Calu3 (cell line): Measurements from ENCODE around the gene ENPP7. TPM values are rescaled to one million over a fixed set of nuclear protein-coding genes. Genes with fewer than 3 reads are reported as not detected.

Experiments used
- BruUV-seq: library from RNA; stranded (reverse); fragments of 400-500 nt; replicated peaks from 2 replicates; lab custom pipeline; 2021; lab: Mats Ljungman, UMichigan
- CTCF ChIA-PET: fragments of 300-600 bp; sonication (Branson Sonifier 250); formaldehyde crosslinking; loops from one replicate; lab custom pipeline; 2022; ENCODE audit warnings: antibody characterized with exemption; lab: Charles Lee
- DNase-seq: peaks from one replicate; pipeline ENCODE4 v3.0.0; 2022
- H3K27ac Mint-ChIP-seq: one replicate; pipeline ENCODE4 v1.8.0; 2022; ENCODE audit warnings: mixed read lengths; ENCODE audit not compliant: unreplicated experiment
- H3K27me3 Mint-ChIP-seq: one replicate; pipeline ENCODE4 v1.8.0; 2022; ENCODE audit warnings: mixed read lengths; ENCODE audit not compliant: unreplicated experiment
- H3K36me3 Mint-ChIP-seq: one replicate; pipeline ENCODE4 v1.8.0; 2022; ENCODE audit warnings: mild to moderate bottlenecking, moderate library complexity, mixed read lengths; ENCODE audit not compliant: insufficient read depth, unreplicated experiment
- H3K4me1 Mint-ChIP-seq: one replicate; pipeline ENCODE4 v1.8.0; 2022; ENCODE audit warnings: mild to moderate bottlenecking, low read depth, mixed read lengths; ENCODE audit not compliant: unreplicated experiment
- H3K4me3 Mint-ChIP-seq: one replicate; pipeline ENCODE4 v1.8.0; 2022; ENCODE audit warnings: mild to moderate bottlenecking, low read depth, moderate library complexity, mixed read lengths; ENCODE audit not compliant: unreplicated experiment
- H3K9me3 Mint-ChIP-seq: one replicate; pipeline ENCODE4 v1.8.0; 2022; ENCODE audit warnings: low read depth, mixed read lengths; ENCODE audit not compliant: unreplicated experiment
- CTCF ChIP-seq: fragments of 200-600 bp; IDR thresholded peaks from one replicate; pipeline ENCODE4 v1.8.0; 2022; ENCODE audit warnings: antibody characterized with exemption; ENCODE audit not compliant: unreplicated experiment
- intact Hi-C: fragments of 100-400 bp; cut with micrococcal nuclease; formaldehyde crosslinking; loops from one replicate; pipeline ENCODE4 v1.10.0; 2022; ENCODE audit not compliant: unreplicated experiment
- total RNA-seq: library from RNA; stranded (reverse); gene quantifications from 2 replicates; pipeline ENCODE4 v1.2.3, GENCODE V29; 2022

Gene ENPP7
- total RNA-seq, 1 experiment from 2014 or later = not detected

GRCh38 chr17:79728908-79729471 is 1.8 kb upstream of the ENPP7 start:
- no TSS peak for BruUV-seq
- peaks cover 14% of the 10 kb centered on the region for H3K4me1 Mint-ChIP-seq
- intact Hi-C loops = no loop called here
- TF ChIP-seq CTCF = no peak
- no peaks in the 10 kb centered on the region for H3K9me3 Mint-ChIP-seq
- no peak overlapping the region for H3K4me3 Mint-ChIP-seq
- DNase-seq = no peak
- H3K27me3 Mint-ChIP-seq = no peaks in the 10 kb centered on the region
- CTCF ChIA-PET = no interaction called here
- H3K27ac Mint-ChIP-seq = no peak overlapping the region
- H3K36me3 Mint-ChIP-seq = no peaks in the 10 kb centered on the region

- Mint-ChIP-seq H3K4me3 (no peak overlapping the region), H3K27ac (no peak overlapping the region), H3K9me3 (no peaks in the 10 kb centered on the region), H3K4me1 (peaks cover 14% of the 10 kb centered on the region), H3K27me3 (no peaks in the 10 kb centered on the region), H3K36me3 (no peaks in the 10 kb centered on the region)
- DNase-seq = no peak
- BruUV-seq = no TSS peak
- no peak for TF ChIP-seq CTCF
- CTCF ChIA-PET = no interaction called here
- intact Hi-C loops = no loop called here
These were observed 982 bp upstream of the ENPP7 start for GRCh38 chr17:79729761-79730160.

GRCh38 chr17:79730437-79730768 is 340 bp upstream of the ENPP7 start:
- intact Hi-C loops = no loop called here
- Mint-ChIP-seq H3K4me1 (peaks cover 14% of the 10 kb centered on the region), H3K9me3 (no peaks in the 10 kb centered on the region), H3K27ac (no peak overlapping the region), H3K27me3 (no peaks in the 10 kb centered on the region), H3K4me3 (no peak overlapping the region), H3K36me3 (no peaks in the 10 kb centered on the region)
- DNase-seq = no peak
- BruUV-seq = no TSS peak
- no peak for TF ChIP-seq CTCF
- CTCF ChIA-PET = no interaction called here

- Mint-ChIP-seq H3K27me3 (no peaks in the 10 kb centered on the region), H3K36me3 (no peaks in the 10 kb centered on the region), H3K27ac (no peak overlapping the region), H3K9me3 (no peaks in the 10 kb centered on the region), H3K4me1 (peaks cover 21% of the 10 kb centered on the region), H3K4me3 (no peak overlapping the region)
- no peak for DNase-seq
- CTCF ChIA-PET = no interaction called here
- intact Hi-C loops = no loop called here
- BruUV-seq = no TSS peak
- no peak for TF ChIP-seq CTCF
These were observed 1.5 kb downstream of the ENPP7 start for GRCh38 chr17:79732254-79732653.
